HEK293T (cell line): ENCODE data around the gene SLAMF7.

ENCODE experiments used
- ARNT ChIP-seq: fragments of 450-650 bp; IDR thresholded peaks from 2 replicates; pipeline ENCODE4 v1.6.1; 2017; ENCODE audit warnings: mild to moderate bottlenecking
- BHLHE40 ChIP-seq: fragments of 450-650 bp; IDR thresholded peaks from 2 replicates; pipeline ENCODE4 v1.6.1; 2016; ENCODE audit warnings: mild to moderate bottlenecking, moderate library complexity, borderline replicate concordance
- ELF4 ChIP-seq: fragments of 450-650 bp; IDR thresholded peaks from 2 replicates; pipeline ENCODE4 v1.6.1; 2017; ENCODE audit warnings: antibody characterized with exemption
- FOXA1 ChIP-seq: fragments of 450-650 bp; IDR thresholded peaks from 2 replicates; pipeline ENCODE4 v1.6.1; 2016; ENCODE audit warnings: mild to moderate bottlenecking
- FOXK2 ChIP-seq: fragments of 450-650 bp; IDR thresholded peaks from 2 replicates; pipeline ENCODE4 v1.6.1; 2016; ENCODE audit warnings: mild to moderate bottlenecking
- FOXM1 ChIP-seq: fragments of 450-650 bp; IDR thresholded peaks from 2 replicates; pipeline ENCODE4 v1.6.1; 2017; ENCODE audit warnings: mild to moderate bottlenecking, borderline replicate concordance
- HDGF ChIP-seq: fragments of 450-650 bp; IDR thresholded peaks from 2 replicates; pipeline ENCODE4 v1.6.1; 2017; ENCODE audit warnings: antibody characterized with exemption, borderline replicate concordance
- LEF1 ChIP-seq: fragments of 450-650 bp; IDR thresholded peaks from 2 replicates; pipeline ENCODE4 v1.6.1; 2017; ENCODE audit warnings: mild to moderate bottlenecking, borderline replicate concordance
- NFRKB ChIP-seq: fragments of 450-650 bp; IDR thresholded peaks from 2 replicates; pipeline ENCODE4 v1.6.1; 2016; ENCODE audit warnings: mild to moderate bottlenecking, moderate library complexity
- SP1 ChIP-seq: fragments of 450-650 bp; IDR thresholded peaks from 2 replicates; pipeline ENCODE4 v1.6.1; 2017
- SUZ12 ChIP-seq: fragments of 450-650 bp; IDR thresholded peaks from 2 replicates; pipeline ENCODE4 v1.6.1; 2016; ENCODE audit warnings: mild to moderate bottlenecking
- TARDBP ChIP-seq: fragments of 450-650 bp; IDR thresholded peaks from 2 replicates; pipeline ENCODE4 v1.6.1; 2016
- ZNF384 ChIP-seq: fragments of 450-650 bp; IDR thresholded peaks from 2 replicates; pipeline ENCODE4 v1.6.1; 2016
- TF ChIP-seq, protein P1 (sequence below): fragments of 450-650 bp; IDR thresholded peaks from 2 replicates; pipeline ENCODE4 v1.6.1; 2016

GRCh38 chr1:160710517-160711252 lies 28.4 kb upstream of the SLAMF7 start:
- no peak for TF ChIP-seq TARDBP
- TF ChIP-seq FOXM1: no peak
- TF ChIP-seq ELF4: no peak
- TF ChIP-seq SUZ12: no peak
- no peak for TF ChIP-seq FOXK2
- no peak for TF ChIP-seq SP1
- no peak for TF ChIP-seq HDGF
- no peak for TF ChIP-seq BHLHE40
- TF ChIP-seq, protein P1, sequence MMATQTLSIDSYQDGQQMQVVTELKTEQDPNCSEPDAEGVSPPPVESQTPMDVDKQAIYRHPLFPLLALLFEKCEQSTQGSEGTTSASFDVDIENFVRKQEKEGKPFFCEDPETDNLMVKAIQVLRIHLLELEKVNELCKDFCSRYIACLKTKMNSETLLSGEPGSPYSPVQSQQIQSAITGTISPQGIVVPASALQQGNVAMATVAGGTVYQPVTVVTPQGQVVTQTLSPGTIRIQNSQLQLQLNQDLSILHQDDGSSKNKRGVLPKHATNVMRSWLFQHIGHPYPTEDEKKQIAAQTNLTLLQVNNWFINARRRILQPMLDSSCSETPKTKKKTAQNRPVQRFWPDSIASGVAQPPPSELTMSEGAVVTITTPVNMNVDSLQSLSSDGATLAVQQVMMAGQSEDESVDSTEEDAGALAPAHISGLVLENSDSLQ: no peak
- TF ChIP-seq ZNF384: no peak
- TF ChIP-seq FOXA1: no peak
- TF ChIP-seq NFRKB: no peak
- TF ChIP-seq LEF1: no peak
- TF ChIP-seq ARNT: no peak
